T-helper 2 cell treated with Interferon-gamma antibody and Interleukin-4, amounts not matched to agents 5 μg/mL and 100 μg/mL, for 36 hours (primary cell): Measurements from ENCODE around the gene SMG7.
A peak's percentile ranks its signal among the peaks of the same experiment; 100 is the strongest.
"Not testable (repeated sequence)": the region's sequence is repeated elsewhere in the genome, so short reads cannot be mapped to it uniquely, and the experiment has no call there.

Source experiments
- DNase-seq: peaks from one replicate; pipeline ENCODE4 v3.0.0; 2021; ENCODE audit warnings: low spot score
- H3K27ac Mint-ChIP-seq: one replicate; pipeline ENCODE4 v1.8.0; 2021; ENCODE audit warnings: mild to moderate bottlenecking, mixed read lengths
- H3K27me3 Mint-ChIP-seq: one replicate; pipeline ENCODE4 v1.8.0; 2021; ENCODE audit warnings: low read depth, mixed read lengths
- H3K36me3 Mint-ChIP-seq: one replicate; pipeline ENCODE4 v1.8.0; 2021; ENCODE audit warnings: low read depth, mixed read lengths
- H3K4me1 Mint-ChIP-seq: one replicate; pipeline ENCODE4 v1.8.0; 2021; ENCODE audit warnings: low read depth, mixed read lengths
- H3K4me3 Mint-ChIP-seq: one replicate; pipeline ENCODE4 v1.8.0; 2022; ENCODE audit warnings: mild to moderate bottlenecking, moderate library complexity, mixed read lengths
- H3K9me3 Mint-ChIP-seq: one replicate; pipeline ENCODE4 v1.8.0; 2021; ENCODE audit warnings: mixed read lengths

Gene SMG7, protein sequence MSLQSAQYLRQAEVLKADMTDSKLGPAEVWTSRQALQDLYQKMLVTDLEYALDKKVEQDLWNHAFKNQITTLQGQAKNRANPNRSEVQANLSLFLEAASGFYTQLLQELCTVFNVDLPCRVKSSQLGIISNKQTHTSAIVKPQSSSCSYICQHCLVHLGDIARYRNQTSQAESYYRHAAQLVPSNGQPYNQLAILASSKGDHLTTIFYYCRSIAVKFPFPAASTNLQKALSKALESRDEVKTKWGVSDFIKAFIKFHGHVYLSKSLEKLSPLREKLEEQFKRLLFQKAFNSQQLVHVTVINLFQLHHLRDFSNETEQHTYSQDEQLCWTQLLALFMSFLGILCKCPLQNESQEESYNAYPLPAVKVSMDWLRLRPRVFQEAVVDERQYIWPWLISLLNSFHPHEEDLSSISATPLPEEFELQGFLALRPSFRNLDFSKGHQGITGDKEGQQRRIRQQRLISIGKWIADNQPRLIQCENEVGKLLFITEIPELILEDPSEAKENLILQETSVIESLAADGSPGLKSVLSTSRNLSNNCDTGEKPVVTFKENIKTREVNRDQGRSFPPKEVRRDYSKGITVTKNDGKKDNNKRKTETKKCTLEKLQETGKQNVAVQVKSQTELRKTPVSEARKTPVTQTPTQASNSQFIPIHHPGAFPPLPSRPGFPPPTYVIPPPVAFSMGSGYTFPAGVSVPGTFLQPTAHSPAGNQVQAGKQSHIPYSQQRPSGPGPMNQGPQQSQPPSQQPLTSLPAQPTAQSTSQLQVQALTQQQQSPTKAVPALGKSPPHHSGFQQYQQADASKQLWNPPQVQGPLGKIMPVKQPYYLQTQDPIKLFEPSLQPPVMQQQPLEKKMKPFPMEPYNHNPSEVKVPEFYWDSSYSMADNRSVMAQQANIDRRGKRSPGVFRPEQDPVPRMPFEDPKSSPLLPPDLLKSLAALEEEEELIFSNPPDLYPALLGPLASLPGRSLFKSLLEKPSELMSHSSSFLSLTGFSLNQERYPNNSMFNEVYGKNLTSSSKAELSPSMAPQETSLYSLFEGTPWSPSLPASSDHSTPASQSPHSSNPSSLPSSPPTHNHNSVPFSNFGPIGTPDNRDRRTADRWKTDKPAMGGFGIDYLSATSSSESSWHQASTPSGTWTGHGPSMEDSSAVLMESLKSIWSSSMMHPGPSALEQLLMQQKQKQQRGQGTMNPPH

GRCh38 chr1:183472488-183473216 lies at the start of gene SMG7:
Gene SMG7, plus strand, starts transcription at chr1:183472499. Its CDS starts 122 bp downstream, at chr1:183472621.
- Mint-ChIP-seq H3K27me3 (peaks cover 1% of the 10 kb centered on the region), H3K27ac (peak within 1 kb of the TSS; percentile 99), H3K4me3 (peak within 1 kb of the TSS; percentile 96), H3K36me3 (peaks cover 8% of the 10 kb centered on the region), H3K4me1 (peaks cover 19% of the 10 kb centered on the region), H3K9me3 (no peaks in the 10 kb centered on the region)
- no peak for DNase-seq

DNA sequence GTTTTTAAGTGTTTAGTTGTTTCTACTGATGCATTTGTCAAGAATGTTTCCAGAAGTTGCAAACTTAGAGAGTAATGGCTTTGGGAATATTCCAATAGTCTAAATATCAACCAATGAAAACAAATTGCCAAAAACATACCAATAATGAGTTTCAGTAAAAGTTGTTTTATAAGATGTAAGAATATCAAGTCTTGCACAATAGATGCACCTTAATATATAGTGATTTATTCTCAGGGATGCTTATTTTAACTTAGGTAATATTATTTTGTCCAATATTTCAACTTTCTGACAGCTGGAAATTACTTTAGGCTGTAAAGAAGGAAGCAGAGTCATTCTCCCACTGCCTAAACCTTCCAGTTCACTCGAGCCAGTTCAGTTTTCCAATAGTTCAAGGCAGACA lies 48.8 kb upstream of the SMG7 start:
- Mint-ChIP-seq H3K4me1 (no peaks in the 10 kb centered on the region), H3K27ac (no peak overlapping the region), H3K36me3 (no peaks in the 10 kb centered on the region), H3K4me3 (no peak overlapping the region), H3K9me3 (no peaks in the 10 kb centered on the region), H3K27me3 (peaks cover 29% of the 10 kb centered on the region)
- no peak for DNase-seq

- no peaks in the 10 kb centered on the region for H3K36me3 Mint-ChIP-seq
- H3K27ac Mint-ChIP-seq = no peak overlapping the region
- no peaks in the 10 kb centered on the region for H3K4me1 Mint-ChIP-seq
- no peak overlapping the region for H3K4me3 Mint-ChIP-seq
- H3K9me3 Mint-ChIP-seq = no peaks in the 10 kb centered on the region
- peaks cover 24% of the 10 kb centered on the region for H3K27me3 Mint-ChIP-seq
- DNase-seq = no peak
These were observed 47.6 kb upstream of the SMG7 start for GRCh38 chr1:183424691-183425090.

GRCh38 chr1:183427591-183427990 lies 44.7 kb upstream of the SMG7 start:
- not testable (repeated sequence) for H3K36me3 Mint-ChIP-seq, H3K4me1 Mint-ChIP-seq, DNase-seq, H3K9me3 Mint-ChIP-seq, H3K4me3 Mint-ChIP-seq, H3K27ac Mint-ChIP-seq
- peaks cover 21% of the 10 kb centered on the region for H3K27me3 Mint-ChIP-seq

- Mint-ChIP-seq H3K27ac (no peak overlapping the region), H3K27me3 (peaks cover 22% of the 10 kb centered on the region), H3K4me3 (no peak overlapping the region), H3K36me3 (no peaks in the 10 kb centered on the region), H3K9me3 (no peaks in the 10 kb centered on the region), H3K4me1 (no peaks in the 10 kb centered on the region)
- no peak for DNase-seq
These were observed 40.3 kb upstream of the SMG7 start for GRCh38 chr1:183431840-183432547.

GRCh38 chr1:183432548-183432875 lies 39.8 kb upstream of the SMG7 start:
- H3K4me3 Mint-ChIP-seq = no peak overlapping the region

DNA sequence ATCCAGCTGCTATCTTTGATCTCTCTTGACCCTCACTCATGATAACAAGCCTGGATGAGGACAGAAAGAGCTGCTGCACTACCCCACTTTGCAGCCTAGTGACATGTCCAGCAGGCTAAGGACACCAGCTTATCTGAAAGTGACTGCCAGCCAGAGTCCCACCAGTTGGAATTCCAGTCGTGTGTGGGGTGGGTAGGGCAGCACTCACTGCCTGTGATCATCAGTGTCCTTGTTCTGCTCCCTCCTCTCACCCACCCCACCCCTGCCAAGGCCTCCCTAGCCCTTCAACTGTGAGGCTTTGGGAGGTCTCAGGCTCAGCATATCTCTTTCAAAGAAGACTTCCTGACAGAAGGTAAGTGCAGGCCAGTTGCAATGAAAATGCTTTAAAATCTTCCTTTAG lies 38.6 kb upstream of the SMG7 start:
- DNase-seq = no peak
- H3K4me1 Mint-ChIP-seq = no peaks in the 10 kb centered on the region
- no peak overlapping the region for H3K27ac Mint-ChIP-seq
- no peak overlapping the region for H3K4me3 Mint-ChIP-seq
- peaks cover 24% of the 10 kb centered on the region for H3K27me3 Mint-ChIP-seq
- H3K36me3 Mint-ChIP-seq = no peaks in the 10 kb centered on the region
- H3K9me3 Mint-ChIP-seq = no peaks in the 10 kb centered on the region

More at GRCh38 chr1:183432548-183432875, 39.8 kb upstream of the SMG7 start:
- H3K4me1 Mint-ChIP-seq = no peaks in the 10 kb centered on the region
- H3K36me3 Mint-ChIP-seq = no peaks in the 10 kb centered on the region
- H3K9me3 Mint-ChIP-seq = no peaks in the 10 kb centered on the region
- H3K27me3 Mint-ChIP-seq = peaks cover 22% of the 10 kb centered on the region
- no peak for DNase-seq
- no peak overlapping the region for H3K27ac Mint-ChIP-seq

DNA sequence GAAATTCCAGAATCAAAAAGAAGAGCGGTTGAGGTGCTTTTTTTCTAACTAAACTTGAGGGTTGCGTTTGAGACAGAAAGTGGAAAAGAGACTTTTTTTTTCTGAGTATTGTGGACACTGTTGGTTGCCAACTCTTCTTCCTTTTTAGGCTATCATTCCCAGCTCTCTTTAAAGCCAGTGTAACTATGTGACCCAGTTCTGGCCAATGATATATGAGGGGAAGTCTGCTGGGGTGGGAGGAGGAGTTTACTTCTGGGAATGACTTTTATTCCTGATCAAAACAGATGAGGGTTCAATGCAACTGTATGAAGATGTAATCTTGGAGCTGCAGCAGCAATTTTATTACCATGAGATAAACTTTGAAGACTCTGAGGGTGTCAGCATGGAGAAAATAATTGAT lies 36.8 kb upstream of the SMG7 start:
- Mint-ChIP-seq H3K36me3 (no peaks in the 10 kb centered on the region), H3K27ac (no peak overlapping the region), H3K4me3 (no peak overlapping the region), H3K9me3 (no peaks in the 10 kb centered on the region), H3K27me3 (peaks cover 28% of the 10 kb centered on the region), H3K4me1 (no peaks in the 10 kb centered on the region)
- no peak for DNase-seq

DNA sequence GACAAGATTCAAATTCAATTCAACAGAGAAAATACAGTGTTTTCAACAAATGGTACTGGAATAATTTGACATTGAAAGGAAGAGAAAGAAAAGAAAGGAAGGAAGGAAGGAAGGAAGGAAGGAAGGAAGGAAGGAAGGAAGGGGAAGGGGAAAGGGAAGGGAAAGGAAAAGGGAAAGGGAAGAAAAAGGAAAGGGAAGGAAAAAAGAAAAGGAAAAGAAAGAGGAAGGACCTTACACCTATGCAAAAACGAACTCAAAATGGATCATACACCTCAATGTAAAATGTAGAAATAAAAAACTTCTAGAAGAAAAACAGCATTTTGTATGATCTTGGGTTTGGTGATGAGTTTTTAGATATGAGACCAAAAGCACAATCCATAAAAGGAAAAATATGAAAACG lies 34.2 kb upstream of the SMG7 start:
- DNase-seq = no peak
- Mint-ChIP-seq H3K27me3 (peaks cover 38% of the 10 kb centered on the region), H3K36me3 (no peaks in the 10 kb centered on the region), H3K4me3 (no peak overlapping the region), H3K27ac (no peak overlapping the region), H3K4me1 (no peaks in the 10 kb centered on the region), H3K9me3 (no peaks in the 10 kb centered on the region)

- Mint-ChIP-seq H3K4me1 (no peaks in the 10 kb centered on the region), H3K4me3 (no peak overlapping the region), H3K27me3 (peaks cover 31% of the 10 kb centered on the region), H3K9me3 (no peaks in the 10 kb centered on the region), H3K36me3 (no peaks in the 10 kb centered on the region), H3K27ac (no peak overlapping the region)
- DNase-seq = no peak
These were observed 29.3 kb upstream of the SMG7 start for GRCh38 chr1:183443011-183443410.

GRCh38 chr1:183443466-183443865 lies 28.8 kb upstream of the SMG7 start:
- Mint-ChIP-seq H3K36me3 (no peaks in the 10 kb centered on the region), H3K27me3 (peaks cover 31% of the 10 kb centered on the region), H3K4me3 (no peak overlapping the region), H3K9me3 (no peaks in the 10 kb centered on the region), H3K27ac (no peak overlapping the region), H3K4me1 (no peaks in the 10 kb centered on the region)
- no peak for DNase-seq

GRCh38 chr1:183444243-183444642 lies 28.1 kb upstream of the SMG7 start:
- Mint-ChIP-seq H3K4me3 (no peak overlapping the region), H3K4me1 (no peaks in the 10 kb centered on the region), H3K9me3 (no peaks in the 10 kb centered on the region), H3K36me3 (no peaks in the 10 kb centered on the region), H3K27me3 (peaks cover 25% of the 10 kb centered on the region), H3K27ac (no peak overlapping the region)
- no peak for DNase-seq

DNA sequence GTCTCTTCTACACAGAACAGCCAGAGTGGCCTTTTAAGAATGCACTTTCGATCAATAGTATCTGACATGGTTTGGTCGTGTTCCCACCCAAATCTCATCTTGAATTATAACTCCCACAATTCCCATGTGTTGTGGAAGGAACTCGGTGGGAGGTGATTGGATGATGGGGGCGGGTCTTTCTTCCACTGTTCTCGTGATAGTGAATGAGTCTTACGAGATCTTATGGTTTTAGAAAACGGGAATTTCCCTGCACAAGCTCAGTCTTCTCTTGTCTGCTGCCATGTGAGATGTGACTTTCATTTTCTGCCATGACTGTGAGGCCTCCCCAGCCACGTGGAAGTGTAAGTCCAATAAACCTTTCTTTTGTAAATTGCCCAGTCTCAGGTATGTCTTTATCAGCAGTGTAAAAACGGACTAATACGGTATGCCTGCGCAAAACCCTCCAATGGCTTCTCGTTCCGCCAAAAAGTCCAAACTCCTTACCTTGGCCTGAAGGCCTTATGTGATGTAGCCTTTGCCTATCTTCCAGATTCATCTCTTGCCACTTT lies 23.0 kb upstream of the SMG7 start:
- no peaks in the 10 kb centered on the region for H3K36me3 Mint-ChIP-seq
- no peak overlapping the region for H3K27ac Mint-ChIP-seq
- H3K27me3 Mint-ChIP-seq = peaks cover 19% of the 10 kb centered on the region
- H3K4me1 Mint-ChIP-seq = no peaks in the 10 kb centered on the region
- H3K9me3 Mint-ChIP-seq = no peaks in the 10 kb centered on the region
- H3K4me3 Mint-ChIP-seq = no peak overlapping the region
- no peak for DNase-seq
